RCC 7860 (cell line): Measurements from ENCODE around the gene YIPF1.
"Not testable (repeated sequence)": the region's sequence is repeated elsewhere in the genome, so short reads cannot be mapped to it uniquely, and the experiment has no call there.

Experiments used
- DNase-seq: peaks from one replicate; pipeline ENCODE4 v3.0.0-alpha.2; 2015; ENCODE audit warnings: low spot score
- FAIRE-seq: peaks from 2 replicates; lab custom pipeline; 2012; peaks lifted over from hg19 to GRCh38; lab: Jason Lieb, UNC

Gene YIPF1

DNA sequence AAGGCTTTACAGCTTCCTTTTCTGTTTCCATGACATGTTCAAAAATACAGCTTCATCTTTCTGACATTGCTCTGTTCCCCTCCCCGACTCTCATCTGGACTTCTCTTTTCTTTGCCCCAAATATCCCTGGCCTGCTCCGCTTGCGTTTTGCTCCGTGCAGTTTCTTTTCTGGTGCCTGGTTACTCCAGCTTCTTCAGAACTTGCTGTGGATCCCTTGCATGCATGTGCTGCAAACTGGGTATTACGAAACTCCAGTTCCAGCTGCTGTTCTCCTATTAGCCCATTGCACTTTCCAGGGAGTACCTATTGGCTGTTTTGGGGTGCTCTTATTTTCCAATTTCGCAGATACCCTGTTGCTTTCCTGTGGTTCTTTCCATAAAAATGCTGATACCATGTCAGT is 41.6 kb downstream of the YIPF1 start:
- DNase-seq (no peak), FAIRE-seq (no peak)

DNA sequence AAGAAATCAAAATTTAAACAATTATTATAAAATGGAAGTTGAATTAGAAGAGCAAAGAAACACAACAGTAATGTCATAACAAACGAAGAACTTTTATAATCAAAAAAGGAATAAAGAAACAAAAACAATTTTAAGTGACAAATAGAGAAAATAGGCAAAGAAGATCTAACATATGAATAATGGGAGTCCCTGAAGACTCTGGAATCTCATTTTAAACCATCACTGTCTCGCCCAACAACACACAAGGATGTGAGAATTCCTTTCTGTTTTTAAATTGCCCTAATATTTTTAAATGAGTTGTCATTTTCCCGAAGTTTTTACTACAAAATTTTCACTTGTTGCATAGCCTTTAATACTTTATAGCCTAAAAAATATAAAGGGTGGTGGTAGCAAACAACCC is 47.2 kb downstream of the YIPF1 start:
- DNase-seq, result no peak
- FAIRE-seq, result no peak

DNA sequence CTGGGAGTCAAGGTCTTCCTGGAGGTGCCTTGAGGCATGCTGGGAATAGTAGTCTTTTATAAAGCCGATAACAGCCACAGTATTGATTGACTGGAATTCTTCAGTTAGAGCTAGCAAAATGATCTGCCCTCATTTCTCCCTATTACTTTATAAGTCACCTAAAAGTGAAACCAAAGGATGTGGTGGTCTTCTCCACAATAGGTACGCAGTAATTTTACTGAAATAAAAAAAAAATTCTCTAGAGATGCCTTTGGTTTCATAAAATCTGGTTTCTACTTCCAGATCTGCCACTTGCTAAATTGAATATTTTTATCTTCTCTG is 51.0 kb downstream of the YIPF1 start:
- no peak for FAIRE-seq
- no peak for DNase-seq

DNA sequence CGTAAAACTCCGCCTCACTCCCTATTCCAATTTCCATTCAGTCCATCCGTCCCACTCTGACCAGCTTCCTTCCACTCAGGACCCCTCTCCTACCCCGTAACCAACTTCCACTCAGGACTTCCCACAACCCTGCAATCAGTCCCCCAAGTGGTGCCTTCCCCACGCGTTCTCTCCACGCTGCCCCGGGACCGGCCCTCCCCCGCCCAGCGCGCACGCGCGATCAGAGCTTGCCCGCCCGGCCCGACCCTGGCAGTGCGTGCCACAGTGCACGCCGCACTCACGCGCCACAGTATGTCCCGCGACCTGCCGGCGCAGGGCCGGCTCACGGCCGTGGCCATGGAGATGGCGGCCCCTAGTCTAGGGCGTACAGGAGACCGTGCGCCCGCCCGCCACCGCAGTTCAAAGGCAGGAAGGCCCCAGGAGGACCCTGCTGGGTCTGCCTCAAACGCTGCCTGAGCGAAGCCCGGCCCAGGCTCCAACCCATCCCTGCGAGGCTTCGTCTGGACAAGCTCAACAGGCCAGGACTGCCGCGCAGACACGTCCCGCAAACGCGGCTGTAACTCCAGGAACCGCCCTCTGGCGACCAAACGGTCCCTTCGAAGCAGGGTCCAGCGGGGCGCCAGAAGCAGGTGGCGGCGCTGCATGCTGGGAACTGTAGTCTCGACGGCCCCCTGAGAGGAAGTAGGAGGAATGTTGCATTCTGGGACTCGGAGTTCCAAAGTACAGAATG is 51.5 kb downstream of the YIPF1 start, which contains the start of gene NDC1:
Gene NDC1 (minus strand): TSS at position 373 of the 730 bp plus-strand sequence. CDS start 35 bp downstream, at position 338.
- FAIRE-seq (peak; percentile 82), DNase-seq (peak; percentile 94)

DNA sequence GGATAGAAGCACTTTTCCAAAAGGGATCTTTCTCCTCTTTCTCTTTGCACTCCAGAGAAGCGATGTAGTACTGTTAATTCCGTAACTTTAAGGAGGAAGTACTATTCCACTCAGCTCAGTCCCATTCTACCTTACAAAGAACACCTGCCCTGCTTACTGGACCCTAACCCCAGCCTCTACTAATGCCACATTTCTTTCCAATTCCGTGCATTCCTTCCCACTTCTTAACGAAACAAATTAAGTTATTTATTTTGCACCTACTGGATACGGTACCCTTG is 52.0 kb downstream of the YIPF1 start:
- no peak for DNase-seq
- no peak for FAIRE-seq

DNA sequence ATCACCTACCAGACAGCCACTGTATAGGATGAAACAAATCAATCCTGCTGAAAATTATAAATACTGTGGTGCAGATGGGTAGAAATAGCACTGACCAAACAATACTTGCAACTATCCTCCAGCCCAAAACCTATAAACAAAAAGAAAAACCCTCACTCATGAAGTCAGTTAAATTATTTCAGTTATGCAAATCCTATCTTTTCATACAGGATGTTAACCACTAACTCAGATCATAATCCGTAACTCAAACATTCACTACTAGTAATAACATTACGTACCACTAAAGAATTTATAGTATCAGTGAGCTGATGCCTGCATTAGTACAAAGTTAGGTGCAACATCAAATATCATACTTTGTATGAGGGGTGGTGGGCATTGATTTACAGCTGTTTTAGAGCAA is 54.1 kb downstream of the YIPF1 start:
- FAIRE-seq, result no peak
- peak; percentile 15 for DNase-seq

DNA sequence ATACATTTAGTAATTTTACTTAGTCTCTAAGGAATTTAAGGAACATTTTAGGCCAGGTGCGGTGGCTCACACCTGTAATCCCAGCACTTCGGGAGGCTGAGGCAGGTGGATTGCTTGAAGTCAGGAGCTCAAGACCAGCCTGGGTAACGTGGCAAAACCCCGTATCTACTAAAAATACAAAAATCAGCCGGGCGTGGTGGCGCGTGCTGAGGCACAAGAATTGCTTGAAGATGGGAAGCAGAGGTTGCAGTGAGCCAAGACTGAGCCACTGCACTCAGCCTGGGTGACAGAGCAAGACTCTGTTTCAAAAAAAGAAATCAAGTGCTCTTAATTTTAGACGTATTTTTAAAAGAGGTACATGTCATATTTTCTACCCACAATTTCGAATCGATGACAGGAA is 54.8 kb downstream of the YIPF1 start:
- no peak for DNase-seq
- no peak for FAIRE-seq

DNA sequence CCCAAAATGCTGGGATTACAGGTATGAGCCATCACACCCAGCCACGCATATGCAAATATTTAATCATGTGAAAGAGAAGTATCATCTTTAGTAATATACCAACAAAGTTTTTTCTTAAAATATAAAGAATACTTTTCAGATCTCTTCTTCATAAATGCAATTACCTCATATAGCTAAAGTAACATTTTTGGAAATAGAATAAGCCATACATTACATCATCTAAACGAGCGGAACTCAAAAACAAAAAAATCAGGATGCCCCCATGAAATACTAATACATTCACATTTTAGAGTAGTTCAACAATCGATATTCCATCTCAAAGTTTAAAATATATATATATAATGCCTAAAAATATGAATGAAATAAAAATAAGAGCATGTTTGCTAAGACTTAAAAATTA is 56.2 kb downstream of the YIPF1 start:
- DNase-seq, result no peak
- no peak for FAIRE-seq

DNA sequence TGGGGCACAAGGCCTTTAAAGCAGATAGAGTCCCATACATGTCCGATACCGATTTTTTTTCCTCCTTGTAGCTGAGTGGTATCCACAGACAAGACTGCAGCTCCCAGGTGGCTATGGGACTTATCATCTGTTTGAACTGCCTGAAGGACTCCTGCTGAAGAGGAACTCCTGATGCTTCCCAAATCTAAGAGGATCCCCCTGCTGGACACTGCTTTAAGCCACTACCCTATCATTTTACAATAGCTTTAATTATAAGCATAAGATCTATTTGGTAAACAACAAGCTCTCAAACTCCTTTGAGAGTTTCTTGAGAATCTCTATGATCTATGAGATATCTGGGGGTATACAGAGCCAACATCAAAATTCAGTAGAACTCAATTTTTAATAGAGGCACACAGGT is 63.2 kb downstream of the YIPF1 start:
- FAIRE-seq (no peak), DNase-seq (no peak)

DNA sequence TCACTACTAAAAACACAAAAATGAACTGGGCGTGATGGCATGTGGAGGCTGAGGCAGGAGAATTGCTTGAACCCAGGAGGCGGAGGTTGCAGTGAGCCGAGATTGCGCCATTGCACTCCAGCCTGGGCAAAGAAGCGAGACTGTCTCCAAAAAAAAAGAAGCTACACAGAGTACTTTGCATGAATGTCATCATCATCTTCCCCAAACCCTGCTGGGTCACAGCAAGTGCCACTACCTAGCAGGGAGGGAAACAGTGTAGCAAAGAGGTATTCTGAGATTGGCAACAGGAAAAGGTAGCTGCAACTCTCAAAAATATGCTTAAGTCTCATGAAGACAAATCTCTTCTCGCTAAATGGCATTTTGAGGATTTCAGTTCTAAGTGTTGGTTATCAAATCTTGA is 64.3 kb downstream of the YIPF1 start:
- FAIRE-seq (no peak), DNase-seq (no peak)

DNA sequence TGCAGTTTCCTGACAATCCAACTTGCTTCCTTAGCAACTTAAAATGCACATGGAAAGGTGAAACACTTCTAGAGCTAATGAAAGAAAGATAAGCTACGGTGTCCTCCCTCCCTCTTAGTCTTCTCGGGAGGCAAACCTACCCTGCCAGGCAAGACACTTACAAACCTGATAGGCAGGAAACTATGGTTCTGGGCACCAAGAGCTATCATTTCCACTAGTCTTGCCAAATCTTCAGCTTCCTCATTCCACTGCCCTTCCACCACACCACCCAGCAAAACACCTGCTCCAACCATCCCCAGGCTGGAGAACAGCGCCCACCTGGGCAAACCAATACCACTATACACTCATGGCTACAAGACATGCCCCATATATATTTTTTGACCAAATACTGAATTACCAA is 66.7 kb downstream of the YIPF1 start:
- FAIRE-seq, result no peak

DNA sequence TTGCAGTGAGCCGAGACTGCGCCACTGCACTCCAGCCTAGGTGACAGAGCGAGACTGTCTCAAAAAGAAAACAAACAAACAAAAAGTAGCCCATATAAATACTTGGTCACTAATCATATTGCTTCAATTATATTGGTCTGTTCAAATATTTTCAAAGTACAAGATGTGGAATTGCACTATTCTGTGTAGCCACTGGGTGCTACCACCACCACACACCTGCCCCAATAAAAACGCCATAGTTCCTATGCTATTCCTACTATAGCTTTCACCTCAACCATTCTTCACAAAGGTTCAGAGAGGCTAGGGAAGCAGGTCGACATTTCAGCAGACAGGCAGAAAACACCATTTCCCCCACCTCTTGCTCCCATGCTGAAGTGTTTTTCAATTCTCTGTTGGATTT is 68.2 kb downstream of the YIPF1 start:
- FAIRE-seq (no peak), DNase-seq (no peak)

More for the DNA sequence above, 66.7 kb downstream of the YIPF1 start:
- no peak for DNase-seq

DNA sequence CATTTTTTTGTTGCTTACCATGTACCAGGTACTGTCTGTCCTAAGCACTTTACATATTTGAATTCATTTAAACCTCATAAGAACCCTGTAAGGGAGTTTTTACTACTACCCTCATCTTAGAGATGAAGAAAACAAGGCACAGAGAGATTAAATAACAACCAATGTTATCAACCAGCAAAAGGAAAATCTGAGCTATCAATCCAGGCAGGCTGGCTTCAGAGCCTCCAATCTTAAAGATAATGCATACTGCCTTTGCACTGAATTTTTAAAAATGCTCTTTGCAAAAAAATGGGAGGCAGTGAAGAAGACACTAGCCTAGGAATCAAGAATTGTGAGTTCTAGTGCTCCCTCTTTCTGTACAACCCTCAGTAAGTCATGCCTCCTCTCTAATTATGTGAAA is 70.2 kb downstream of the YIPF1 start:
- DNase-seq (no peak), FAIRE-seq (no peak)

DNA sequence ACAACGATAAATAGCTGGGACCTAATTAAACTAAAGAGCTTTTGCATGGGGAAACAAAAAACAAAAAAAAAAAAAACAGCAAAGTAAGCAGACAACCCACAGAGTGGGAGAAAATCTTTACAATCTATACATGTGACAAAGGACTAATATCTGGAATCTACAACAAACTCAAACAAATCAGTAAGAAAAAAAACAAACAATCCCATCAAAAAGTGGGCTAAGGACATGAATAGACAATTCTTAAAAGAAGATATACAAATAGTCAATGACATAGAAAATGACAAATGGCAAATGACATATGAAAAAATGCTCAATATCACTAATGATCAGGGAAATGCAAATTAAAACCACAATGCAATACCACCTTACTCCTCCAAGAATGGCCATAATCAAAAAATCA is 73.0 kb downstream of the YIPF1 start:
- not testable (repeated sequence) for DNase-seq, FAIRE-seq

DNA sequence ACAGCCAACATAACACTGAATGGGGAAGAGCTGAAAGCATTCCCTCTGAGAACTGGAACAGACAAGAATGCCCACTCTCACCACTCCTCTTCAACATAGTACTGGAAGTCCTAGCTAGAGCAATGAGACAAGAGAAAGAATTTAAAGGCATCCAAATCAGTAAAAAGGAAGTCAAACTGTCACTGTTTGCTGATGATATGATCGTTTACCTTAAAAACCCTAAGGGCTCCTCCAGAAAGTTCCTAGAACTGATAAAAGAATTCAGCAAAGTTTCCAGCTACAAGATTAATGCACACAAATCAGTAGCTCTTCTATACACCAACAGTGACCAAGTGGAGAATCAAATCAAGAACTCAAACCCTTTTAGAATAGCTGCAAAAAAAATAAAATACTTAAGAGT is 74.1 kb downstream of the YIPF1 start:
- not testable (repeated sequence) for FAIRE-seq, DNase-seq

DNA sequence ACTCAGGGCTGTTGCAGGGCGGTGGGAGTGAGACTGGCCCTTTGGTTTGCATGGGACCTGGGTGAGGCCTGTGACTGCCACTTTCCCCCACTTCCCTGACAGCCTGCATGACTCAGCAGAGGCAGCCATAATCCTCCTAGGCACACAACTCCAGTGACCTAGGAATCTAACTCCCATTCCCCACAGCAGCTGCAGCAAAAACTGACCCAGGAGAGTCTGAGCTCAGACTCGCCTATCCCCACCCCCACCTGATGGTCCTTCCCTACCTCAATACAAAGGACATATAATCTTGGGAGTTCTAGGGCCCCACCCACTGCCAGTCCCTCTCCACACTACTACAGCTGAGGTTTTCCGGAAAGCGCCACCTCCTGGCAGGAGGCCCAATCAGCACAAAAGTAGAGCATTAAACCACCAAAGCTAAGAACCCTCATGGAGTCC is 78.2 kb downstream of the YIPF1 start:
- FAIRE-seq, result no peak

DNA sequence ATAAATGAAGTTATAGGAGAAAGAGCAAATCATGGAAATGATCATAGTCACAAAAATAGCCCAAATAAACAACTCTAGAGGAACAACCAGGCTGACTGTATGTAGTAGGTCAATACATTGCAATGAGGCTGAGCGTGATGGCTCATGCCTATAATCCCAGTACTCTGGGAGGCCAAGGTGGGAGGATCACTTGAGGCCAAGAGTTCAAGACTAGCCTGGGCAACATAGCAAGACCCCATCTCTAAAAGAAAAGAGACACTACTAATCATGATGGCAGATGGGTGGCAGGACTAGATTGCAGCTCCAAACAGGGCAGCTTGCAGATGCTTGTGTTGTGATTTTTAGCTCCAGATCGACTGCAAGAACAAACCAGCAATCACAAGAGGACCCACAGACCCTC is 79.1 kb downstream of the YIPF1 start:
- FAIRE-seq (no peak), DNase-seq (no peak)

More for the DNA sequence above, 78.2 kb downstream of the YIPF1 start:
- DNase-seq, result peak; percentile 20

DNA sequence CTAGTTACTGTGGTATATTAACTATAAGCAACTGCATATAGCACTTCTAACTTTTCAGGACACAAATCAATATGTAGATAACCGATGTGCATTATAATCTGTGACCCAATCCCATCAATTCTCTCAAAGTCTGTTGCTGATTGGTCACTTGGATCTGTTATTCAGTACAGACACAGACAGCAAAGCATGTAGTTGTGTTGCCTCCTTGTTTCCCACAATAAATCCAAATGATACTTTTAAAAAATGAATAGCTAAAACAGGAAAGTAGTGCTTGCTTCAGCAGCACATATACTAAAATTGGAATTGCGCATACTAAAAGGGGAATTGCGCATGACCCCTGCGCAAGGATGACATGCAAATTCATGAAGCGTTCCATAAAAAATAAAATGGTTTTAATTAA is 79.6 kb downstream of the YIPF1 start:
- DNase-seq (no peak), FAIRE-seq (no peak)

DNA sequence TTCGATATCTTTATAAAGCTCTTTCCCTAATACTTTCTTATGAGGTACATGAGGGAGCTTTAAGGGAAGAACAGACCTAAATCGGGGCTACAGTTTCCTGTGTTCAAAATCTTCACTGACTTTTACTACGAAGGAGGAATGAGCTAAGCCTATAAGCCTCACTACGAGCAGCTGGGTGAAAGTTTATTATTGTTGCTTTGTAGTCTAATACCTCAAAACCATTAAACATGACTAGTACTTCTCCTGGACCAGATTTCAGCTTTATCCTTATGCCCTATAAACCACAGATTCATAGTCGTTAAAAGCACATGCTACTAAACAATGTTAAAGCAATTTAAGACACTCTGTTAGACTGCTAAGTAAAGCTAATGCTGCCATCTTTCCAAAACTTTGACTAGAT is 81.7 kb downstream of the YIPF1 start:
- DNase-seq (no peak), FAIRE-seq (no peak)

DNA sequence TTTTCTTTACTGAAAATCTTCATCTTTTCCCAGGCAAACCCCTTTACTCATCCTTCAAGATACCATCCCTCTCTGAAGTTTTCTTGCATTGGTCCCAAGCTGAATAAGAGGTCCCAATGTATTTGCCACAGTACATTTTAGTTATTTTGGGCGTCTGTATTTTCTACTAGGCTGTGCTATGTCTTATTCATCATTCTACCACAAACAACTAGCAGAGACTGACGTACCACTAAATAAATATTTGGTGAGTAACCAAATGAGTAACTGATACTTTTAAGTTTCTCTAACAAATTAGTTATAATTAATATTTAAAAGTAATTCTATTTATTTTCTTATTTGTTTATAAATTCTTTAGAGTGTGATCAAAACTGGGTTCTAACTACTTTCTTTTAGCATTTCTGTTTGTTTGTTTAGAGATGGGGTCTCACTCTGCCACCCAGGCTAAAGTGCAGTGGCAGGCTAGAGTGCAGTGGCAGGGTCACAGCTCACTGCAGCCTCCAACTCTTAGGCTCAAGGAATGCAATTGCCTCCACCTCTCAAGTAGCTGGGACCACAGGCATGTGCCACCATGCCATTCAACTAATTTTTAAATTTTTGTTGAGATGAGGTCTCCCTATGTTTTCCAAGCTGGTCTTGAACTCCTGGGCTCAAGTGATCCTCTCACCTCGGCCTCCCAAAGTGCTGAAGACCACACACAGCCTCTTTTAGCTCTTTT is 84.6 kb downstream of the YIPF1 start:
- no peak for FAIRE-seq
- DNase-seq, result no peak

DNA sequence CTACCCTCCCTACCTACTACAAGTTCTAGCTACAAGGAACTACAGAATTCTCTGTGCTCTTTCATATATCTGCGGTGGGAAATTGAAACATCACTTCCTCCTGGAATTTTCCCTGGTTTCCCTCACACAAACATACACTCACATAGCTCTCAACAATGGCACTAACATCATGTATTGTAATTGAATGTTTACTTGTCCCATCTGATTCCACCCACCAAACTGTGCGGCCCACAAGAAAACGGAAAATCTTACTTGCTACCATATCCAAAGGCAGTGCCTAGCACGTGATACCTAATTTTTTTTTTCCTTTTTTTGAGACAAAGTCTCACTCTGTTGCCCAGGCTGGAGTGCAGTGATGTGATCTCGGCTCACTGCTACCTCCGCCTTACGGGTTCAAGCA is 85.4 kb downstream of the YIPF1 start:
- no peak for FAIRE-seq
- DNase-seq, result no peak
